ENCODE data around the gene WNT8B. TPM values are rescaled to one million over a fixed set of nuclear protein-coding genes. Genes with fewer than 3 reads are reported as not detected.

Gene WNT8B
- total and polyA plus RNA-seq, 9 of the 15 experiments (the other 6 are each of a cell fraction or from before 2014, with no cell fraction given) = not detected

DNA sequence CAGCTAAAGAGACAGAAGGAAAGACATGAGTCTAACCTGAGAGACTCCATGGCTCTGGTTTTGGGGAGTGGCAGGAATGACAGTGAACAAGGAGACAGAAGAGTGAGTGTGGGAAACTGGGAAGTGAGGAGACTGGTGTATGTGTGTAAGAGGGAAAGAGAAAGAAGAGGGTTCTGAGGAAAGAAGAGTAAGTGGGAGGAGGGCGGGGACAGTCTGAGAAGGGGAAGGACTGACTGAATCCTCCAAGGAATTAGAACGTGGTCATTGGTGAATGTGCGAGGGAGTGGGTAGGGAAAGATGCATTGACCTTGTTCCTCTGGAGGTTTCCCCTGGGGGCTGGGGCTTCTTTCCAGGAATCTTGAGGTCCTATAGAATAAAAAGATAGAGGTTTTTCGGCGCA lies 26.6 kb downstream of the WNT8B start:
- Histone ChIP-seq H3K27me3 (ENCODE audit: control insufficient read depth in 2 of 2, insufficient read depth in 2 of 2, low read length in 2 of 2) (no peaks in the 10 kb centered on the region), H3K9me1 (ENCODE audit: control insufficient read depth, insufficient read depth, low read length) (no peaks in the 10 kb centered on the region), H3K9ac (ENCODE audit: insufficient read depth in 1 of 2, low read depth in 2 of 2, low read length in 2 of 2) (no peak overlapping the region), H3K4me1 (replicated peaks in 1 of 2; ENCODE audit: control insufficient read depth in 2 of 2, insufficient read depth in 2 of 2, low read length in 2 of 2) (no peaks in the 10 kb centered on the region), H2AFZ (ENCODE audit: low read depth, low read length) (no peak overlapping the region), H3K36me3 (ENCODE audit: control insufficient read depth, insufficient read depth, low read length) (no peaks in the 10 kb centered on the region; the same call in 2 of the 3 replicates), H3K79me2 (ENCODE audit: control insufficient read depth, insufficient read depth, low read length) (no peaks in the 10 kb centered on the region), H3K9me3 (replicated peaks; ENCODE audit: control insufficient read depth, insufficient read depth, low read depth, low read length) (no peaks in the 10 kb centered on the region), H4K20me1 (replicated peaks; ENCODE audit: control insufficient read depth, insufficient read depth, low read length) (0 out of 2 replicates have a peak, but pooled peaks cover 4% of the 10 kb centered on the region), H3K4me2 (ENCODE audit: insufficient read depth, low read length) (no peak overlapping the region), H3K27ac (ENCODE audit: extremely low read depth, low read depth, low read length) (no peak overlapping the region), H3K4me3 (no peak overlapping the region)
- FAIRE-seq (no peak), DNase-seq (ENCODE audit: extremely low read depth in 1 of 4, low spot score in 3 of 4) (no peak), ATAC-seq (no peak)
- TF ChIP-seq, protein P1, sequence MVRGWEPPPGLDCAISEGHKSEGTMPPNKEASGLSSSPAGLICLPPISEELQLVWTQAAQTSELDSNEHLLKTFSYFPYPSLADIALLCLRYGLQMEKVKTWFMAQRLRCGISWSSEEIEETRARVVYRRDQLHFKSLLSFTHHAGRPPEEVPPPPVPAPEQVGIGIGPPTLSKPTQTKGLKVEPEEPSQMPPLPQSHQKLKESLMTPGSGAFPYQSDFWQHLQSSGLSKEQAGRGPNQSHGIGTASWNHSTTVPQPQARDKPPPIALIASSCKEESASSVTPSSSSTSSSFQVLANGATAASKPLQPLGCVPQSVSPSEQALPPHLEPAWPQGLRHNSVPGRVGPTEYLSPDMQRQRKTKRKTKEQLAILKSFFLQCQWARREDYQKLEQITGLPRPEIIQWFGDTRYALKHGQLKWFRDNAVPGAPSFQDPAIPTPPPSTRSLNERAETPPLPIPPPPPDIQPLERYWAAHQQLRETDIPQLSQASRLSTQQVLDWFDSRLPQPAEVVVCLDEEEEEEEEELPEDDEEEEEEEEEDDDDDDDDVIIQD (CRISPR knock-in tag; IDR thresholded peaks at IDR 0.05) = no peak
- no peak for TF ChIP-seq ZNF274 (IDR thresholded peaks at IDR 0.05; ENCODE audit: borderline replicate concordance, low read depth, low read length)
- TF ChIP-seq FOXJ2 (tag; IDR thresholded peaks at IDR 0.05) = no peak
- no peak for TF ChIP-seq ZNF764 (CRISPR knock-in tag; IDR thresholded peaks at IDR 0.05; ENCODE audit: low read depth)
- no peak for TF ChIP-seq CBFA2T2 (conservative IDR thresholded peaks at IDR 0.05)
- in situ Hi-C loops (cut with MboI) (no loop called here), intact Hi-C loops (cut with micrococcal nuclease) (no loop called here)
- ChIA-PET POLR2A (no interaction called here), CTCF (ENCODE audit: low intra/inter-chr PET ratio) (no interaction called here)
- no TSS peak for BruUV-seq (replicated peaks)
- WGBS (ENCODE audit: insufficient coverage, low coverage, missing lambda C conversion rate) = 30% methylated on average over 3 of the region's 5 CpGs
